Measurements from ENCODE around the gene PARVB. TPM values are rescaled to one million over a fixed set of nuclear protein-coding genes. Genes with fewer than 3 reads are reported as not detected.

PARVB gene
- total RNA-seq, 4 donors from 2014 or later: 6.6 to 144 (median 30.1) TPM

DNA sequence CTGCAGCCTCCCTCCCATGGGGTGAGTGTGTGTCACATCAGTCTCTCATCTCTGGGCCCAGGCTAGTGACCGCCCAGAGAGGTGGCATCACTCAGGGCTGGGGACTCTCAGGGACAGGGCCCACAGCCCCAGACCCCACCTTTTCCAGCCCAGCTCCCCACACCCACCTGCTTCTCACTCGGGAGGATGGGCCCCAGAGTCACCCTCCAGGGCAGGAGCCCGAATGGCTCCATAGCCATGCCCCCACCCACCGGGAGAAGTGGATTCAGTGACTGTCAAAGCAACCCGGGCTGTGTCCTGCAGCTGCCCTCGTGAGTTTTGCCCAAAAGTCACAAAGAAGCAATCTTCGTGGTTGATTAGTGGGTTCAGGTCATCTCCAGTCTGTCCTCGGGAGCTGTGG lies 182.6 kb downstream of the PARVB start:
- in situ Hi-C loops (cut with MboI; ENCODE audit: low pct_ligation_motif_present in 1 of 4, low pct_unique_long_range_greater_than_20kb in 1 of 4, low sequenced_read_pairs in 3 of 4) (no loop called here), intact Hi-C loops (cut with DNase I; ENCODE audit: low total_unique reads) (no loop called here)
- Histone ChIP-seq H3K27ac (no peak overlapping the region), H3K27me3 (no peaks in the 10 kb centered on the region), H3K4me1 (peaks cover 0 to 6% (median 0%) of the 10 kb centered on the region in 4 donors), H3K36me3 (no peaks in the 10 kb centered on the region), H3K4me3 (no peak overlapping the region), H3K9me3 (no peaks in the 10 kb centered on the region)
- DNase-seq: no peak
- 75% methylated on average over 8 of the region's 8 CpGs; no CpG with 5 or more reads in 1 of the 2 donors for WGBS, 2 donors (ENCODE audit: low coverage in 1 of 2)
- TF ChIP-seq EP300 (IDR thresholded peaks at IDR 0.05; ENCODE audit: low read depth) (no peak), POLR2A (IDR thresholded peaks at IDR 0.05) (no peak), POLR2AphosphoS5 (IDR thresholded peaks at IDR 0.05) (no peak)
- TF ChIP-seq, protein P1, sequence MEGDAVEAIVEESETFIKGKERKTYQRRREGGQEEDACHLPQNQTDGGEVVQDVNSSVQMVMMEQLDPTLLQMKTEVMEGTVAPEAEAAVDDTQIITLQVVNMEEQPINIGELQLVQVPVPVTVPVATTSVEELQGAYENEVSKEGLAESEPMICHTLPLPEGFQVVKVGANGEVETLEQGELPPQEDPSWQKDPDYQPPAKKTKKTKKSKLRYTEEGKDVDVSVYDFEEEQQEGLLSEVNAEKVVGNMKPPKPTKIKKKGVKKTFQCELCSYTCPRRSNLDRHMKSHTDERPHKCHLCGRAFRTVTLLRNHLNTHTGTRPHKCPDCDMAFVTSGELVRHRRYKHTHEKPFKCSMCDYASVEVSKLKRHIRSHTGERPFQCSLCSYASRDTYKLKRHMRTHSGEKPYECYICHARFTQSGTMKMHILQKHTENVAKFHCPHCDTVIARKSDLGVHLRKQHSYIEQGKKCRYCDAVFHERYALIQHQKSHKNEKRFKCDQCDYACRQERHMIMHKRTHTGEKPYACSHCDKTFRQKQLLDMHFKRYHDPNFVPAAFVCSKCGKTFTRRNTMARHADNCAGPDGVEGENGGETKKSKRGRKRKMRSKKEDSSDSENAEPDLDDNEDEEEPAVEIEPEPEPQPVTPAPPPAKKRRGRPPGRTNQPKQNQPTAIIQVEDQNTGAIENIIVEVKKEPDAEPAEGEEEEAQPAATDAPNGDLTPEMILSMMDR (IDR thresholded peaks at IDR 0.05): no peak

DNA sequence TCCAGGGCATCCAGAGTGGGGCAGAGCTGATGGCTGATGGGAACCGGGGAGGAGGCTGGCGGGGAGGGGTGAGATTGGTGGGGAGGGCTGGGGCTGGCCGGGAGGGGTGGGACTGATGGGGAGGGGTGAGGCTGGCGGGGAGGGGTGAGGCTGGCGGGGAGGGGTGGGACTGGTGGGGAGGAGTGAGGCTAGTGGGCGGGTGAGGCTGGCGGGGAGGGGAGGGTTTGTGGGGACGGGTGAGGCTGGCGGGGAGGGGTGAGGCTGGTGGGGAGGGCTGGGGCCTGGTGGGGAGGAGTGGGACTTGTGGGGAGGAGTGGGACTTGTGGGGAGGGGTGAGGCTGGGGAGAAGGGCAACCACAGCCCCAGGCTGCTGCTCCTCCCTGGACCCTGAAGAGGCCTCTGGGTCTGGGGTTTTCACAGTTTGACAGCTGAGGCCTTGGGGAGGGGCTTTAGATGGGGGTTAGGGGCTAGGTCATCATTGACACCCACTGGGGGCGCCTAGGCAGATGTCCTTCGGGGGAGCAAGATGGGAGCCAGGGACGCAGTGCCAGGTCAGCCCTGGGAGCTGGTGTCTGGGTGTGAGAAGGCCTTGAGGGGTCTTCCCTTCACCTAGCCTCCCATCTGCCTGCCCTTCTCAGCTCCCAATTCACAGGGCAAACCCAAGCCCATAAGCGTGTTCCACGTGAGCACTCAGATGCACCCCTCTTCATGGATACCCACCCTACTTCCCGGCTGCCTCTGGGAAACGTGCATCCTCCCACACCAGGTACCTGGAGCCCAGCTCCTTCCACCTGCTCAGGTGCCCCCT lies 183.3 kb downstream of the PARVB start:
- no peak overlapping the region for H3K27ac ChIP-seq
- H3K4me1 ChIP-seq: peaks cover 0 to 13% (median 3%) of the 10 kb centered on the region in 4 donors
- no peak overlapping the region for H3K4me3 ChIP-seq
- in situ Hi-C loops (cut with MboI; ENCODE audit: low pct_ligation_motif_present in 1 of 4, low pct_unique_long_range_greater_than_20kb in 1 of 4, low sequenced_read_pairs in 3 of 4) (no loop called here), intact Hi-C loops (cut with DNase I; ENCODE audit: low total_unique reads) (no loop called here)
- TF ChIP-seq EP300 (IDR thresholded peaks at IDR 0.05; ENCODE audit: low read depth) (no peak), POLR2A (IDR thresholded peaks at IDR 0.05) (no peak), POLR2AphosphoS5 (IDR thresholded peaks at IDR 0.05) (no peak)
- TF ChIP-seq, protein P1 (IDR thresholded peaks at IDR 0.05): no peak
- DNase-seq: no peak
- WGBS, 2 donors (ENCODE audit: low coverage in 1 of 2): 33 to 73% methylated on average over 3 to 13 of the region's 16 CpGs
- H3K27me3 ChIP-seq: no peaks in the 10 kb centered on the region
- H3K36me3 ChIP-seq: no peaks in the 10 kb centered on the region
- H3K9me3 ChIP-seq: no peaks in the 10 kb centered on the region

DNA sequence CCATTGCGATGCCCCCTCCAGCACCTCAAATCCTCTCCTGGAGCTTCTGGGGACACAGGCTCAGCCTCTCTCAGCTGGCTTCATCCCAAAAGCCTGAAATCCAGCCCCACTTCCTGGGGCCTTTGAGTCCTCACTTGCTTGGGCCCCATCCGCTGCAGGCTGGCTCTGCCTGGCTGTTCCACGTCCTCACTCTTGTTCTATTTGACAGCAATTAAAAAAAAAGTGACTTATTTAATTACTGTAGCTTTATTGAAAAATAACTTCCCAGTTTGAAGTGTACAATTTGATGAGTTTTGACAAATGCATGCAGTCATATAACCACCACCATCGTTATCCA lies 183.8 kb downstream of the PARVB start:
- no peaks in the 10 kb centered on the region for H3K9me3 ChIP-seq
- WGBS, 2 donors (ENCODE audit: low coverage in 1 of 2): 51 to 78% methylated on average over 2 to 4 of the region's 4 CpGs
- intact Hi-C loops (cut with DNase I; ENCODE audit: low total_unique reads) (no loop called here), in situ Hi-C loops (cut with MboI; ENCODE audit: low pct_ligation_motif_present in 1 of 4, low pct_unique_long_range_greater_than_20kb in 1 of 4, low sequenced_read_pairs in 3 of 4) (no loop called here)
- H3K27ac ChIP-seq: no peak overlapping the region
- no peaks in the 10 kb centered on the region for H3K36me3 ChIP-seq
- TF ChIP-seq EP300 (IDR thresholded peaks at IDR 0.05; ENCODE audit: low read depth) (no peak), POLR2A (IDR thresholded peaks at IDR 0.05) (no peak), POLR2AphosphoS5 (IDR thresholded peaks at IDR 0.05) (no peak)
- TF ChIP-seq, protein P1 (IDR thresholded peaks at IDR 0.05): no peak
- no peak overlapping the region for H3K4me3 ChIP-seq
- H3K27me3 ChIP-seq: no peaks in the 10 kb centered on the region
- DNase-seq: no peak
- H3K4me1 ChIP-seq: peaks cover 0 to 18% (median 4%) of the 10 kb centered on the region in 4 donors

DNA sequence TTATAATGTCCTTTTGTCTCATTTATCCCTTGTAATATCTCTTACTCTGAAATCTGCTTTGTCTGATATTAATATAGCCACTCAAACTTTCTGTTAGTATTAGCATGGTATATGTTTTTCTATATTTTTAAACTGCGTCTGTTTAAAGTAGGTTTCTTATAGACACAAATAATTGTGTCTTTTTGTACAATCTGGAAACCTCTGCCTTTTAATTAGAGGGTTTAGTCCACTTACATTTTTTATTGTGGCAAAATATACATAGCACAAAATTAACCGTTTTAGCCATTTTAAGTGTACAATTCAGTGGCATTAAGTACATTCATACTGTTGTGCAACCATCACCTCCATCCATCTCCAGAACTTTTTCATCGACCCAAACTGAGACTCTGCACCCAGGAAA lies 185.2 kb downstream of the PARVB start:
- Histone ChIP-seq H3K4me1 (peaks cover 0 to 18% (median 4%) of the 10 kb centered on the region in 4 donors), H3K4me3 (no peak overlapping the region), H3K27ac (no peak overlapping the region), H3K9me3 (no peaks in the 10 kb centered on the region), H3K27me3 (no peaks in the 10 kb centered on the region), H3K36me3 (no peaks in the 10 kb centered on the region)
- WGBS, 2 donors (ENCODE audit: low coverage in 1 of 2): 85 to 94% methylated on average over 3 of the region's 3 CpGs
- intact Hi-C loops (cut with DNase I; ENCODE audit: low total_unique reads) (no loop called here), in situ Hi-C loops (cut with MboI; ENCODE audit: low pct_ligation_motif_present in 1 of 4, low pct_unique_long_range_greater_than_20kb in 1 of 4, low sequenced_read_pairs in 3 of 4) (no loop called here)
- TF ChIP-seq POLR2A (IDR thresholded peaks at IDR 0.05) (no peak), POLR2AphosphoS5 (IDR thresholded peaks at IDR 0.05) (no peak), EP300 (IDR thresholded peaks at IDR 0.05; ENCODE audit: low read depth) (no peak)
- TF ChIP-seq, protein P1 (IDR thresholded peaks at IDR 0.05): no peak
- no peak for DNase-seq
